ENCODE results near the gene SFXN5.

SFXN5 gene

DNA sequence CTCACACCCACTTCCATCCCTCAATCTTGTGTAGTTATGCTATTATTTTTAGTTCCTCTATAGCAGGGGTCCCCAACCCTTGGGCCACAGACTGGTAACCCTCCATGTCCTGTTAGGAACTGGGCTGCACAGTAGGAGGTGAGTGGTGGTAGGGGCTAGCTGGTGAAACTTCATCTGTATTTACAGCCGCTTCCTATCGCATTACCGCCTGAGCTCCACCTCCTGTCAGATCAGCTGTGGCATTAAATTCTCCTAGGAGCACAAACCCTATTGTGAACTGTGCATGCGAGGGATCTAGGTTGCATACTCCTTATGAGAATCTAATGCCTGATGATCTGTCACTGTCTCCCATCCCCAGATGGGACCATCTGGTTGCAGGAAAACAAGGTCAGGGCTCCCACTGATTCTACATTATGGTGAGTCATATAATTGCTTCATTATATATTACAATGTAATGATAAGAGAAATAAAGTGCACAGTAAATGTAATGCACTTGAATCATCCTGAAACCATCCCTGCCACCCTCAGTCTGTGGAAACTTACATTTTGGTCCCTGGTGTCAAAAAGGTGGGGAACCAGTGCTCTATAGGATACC, 42.9 kb upstream of the SFXN5 start:
- Histone ChIP-seq H2AFZ (ENCODE audit: low read depth) (no peak overlapping the region), H3K27ac (no peak overlapping the region), H3K27me3 (ENCODE audit: insufficient read depth, low read depth) (no peaks in the 10 kb centered on the region), H3K4me2 (no peak overlapping the region), H4K20me1 (ENCODE audit: insufficient read depth) (no peaks in the 10 kb centered on the region), H3K4me1 (ENCODE audit: low read depth, poor library complexity, severe bottlenecking) (peaks cover 8% of the 10 kb centered on the region), H3K9ac (no peak overlapping the region), H3K4me3 (IDR thresholded peaks at IDR 0.05; ENCODE audit: insufficient read depth, low read depth, low read length) (no peak overlapping the region), H3K79me2 (ENCODE audit: insufficient read depth, low read depth) (no peaks in the 10 kb centered on the region), H3K36me3 (ENCODE audit: insufficient read depth) (no peaks in the 10 kb centered on the region)
- TF ChIP-seq, protein P1, sequence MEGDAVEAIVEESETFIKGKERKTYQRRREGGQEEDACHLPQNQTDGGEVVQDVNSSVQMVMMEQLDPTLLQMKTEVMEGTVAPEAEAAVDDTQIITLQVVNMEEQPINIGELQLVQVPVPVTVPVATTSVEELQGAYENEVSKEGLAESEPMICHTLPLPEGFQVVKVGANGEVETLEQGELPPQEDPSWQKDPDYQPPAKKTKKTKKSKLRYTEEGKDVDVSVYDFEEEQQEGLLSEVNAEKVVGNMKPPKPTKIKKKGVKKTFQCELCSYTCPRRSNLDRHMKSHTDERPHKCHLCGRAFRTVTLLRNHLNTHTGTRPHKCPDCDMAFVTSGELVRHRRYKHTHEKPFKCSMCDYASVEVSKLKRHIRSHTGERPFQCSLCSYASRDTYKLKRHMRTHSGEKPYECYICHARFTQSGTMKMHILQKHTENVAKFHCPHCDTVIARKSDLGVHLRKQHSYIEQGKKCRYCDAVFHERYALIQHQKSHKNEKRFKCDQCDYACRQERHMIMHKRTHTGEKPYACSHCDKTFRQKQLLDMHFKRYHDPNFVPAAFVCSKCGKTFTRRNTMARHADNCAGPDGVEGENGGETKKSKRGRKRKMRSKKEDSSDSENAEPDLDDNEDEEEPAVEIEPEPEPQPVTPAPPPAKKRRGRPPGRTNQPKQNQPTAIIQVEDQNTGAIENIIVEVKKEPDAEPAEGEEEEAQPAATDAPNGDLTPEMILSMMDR (conservative IDR thresholded peaks at IDR 0.05; ENCODE audit: low read depth, low read length) = no peak

DNA sequence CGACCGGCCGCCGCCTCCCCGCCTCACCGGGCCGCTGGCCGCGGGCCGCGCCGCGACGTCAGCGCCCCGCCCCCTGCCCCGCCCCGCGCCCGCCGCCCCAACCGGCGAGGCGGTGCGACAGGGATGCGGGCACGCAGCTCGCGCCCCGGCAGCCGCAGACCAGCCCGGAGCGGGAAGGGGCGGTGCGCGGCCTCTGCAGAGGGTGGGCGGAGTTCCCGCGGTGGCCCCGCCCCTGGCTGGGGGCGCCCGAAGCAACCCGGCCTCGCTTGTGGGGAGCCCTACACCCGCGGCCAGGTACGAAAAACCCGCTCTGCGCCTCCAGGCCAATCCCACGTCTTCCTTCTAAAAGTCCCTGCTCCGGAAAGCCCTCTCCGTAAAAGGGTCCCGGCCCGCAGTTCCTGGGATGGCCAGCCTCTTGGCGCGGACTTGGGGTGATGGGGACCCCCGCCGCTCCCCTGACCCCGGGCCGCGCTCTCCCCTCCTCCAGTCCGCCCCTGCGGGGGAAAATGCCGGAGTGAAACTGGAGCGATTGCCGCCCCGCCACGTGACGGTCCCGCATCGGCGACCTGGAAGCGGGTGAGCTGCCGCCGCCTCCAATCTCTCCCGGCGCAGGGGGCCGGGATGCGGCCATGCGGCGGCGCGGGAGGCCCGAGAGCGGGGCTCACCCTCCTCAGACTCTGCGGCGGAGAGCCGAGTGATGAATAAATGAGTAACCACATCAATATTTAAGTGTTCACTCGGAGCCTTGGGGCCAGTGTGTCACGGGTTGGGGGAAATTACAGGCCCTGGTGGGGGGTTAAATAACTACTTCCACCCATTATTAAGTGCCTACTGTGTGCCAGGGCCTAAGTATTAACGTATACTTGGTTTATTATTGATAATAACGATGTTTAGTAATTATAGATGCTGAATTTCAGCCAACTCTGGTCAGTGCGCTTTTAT, 41.7 kb upstream of the SFXN5 start, which contains the start of gene RAB11FIP5:
TSS of gene RAB11FIP5 (minus strand) at position 36 of the 942 bp plus-strand sequence. CDS start 171 bp downstream, outside the sequence.
- Histone ChIP-seq H4K20me1 (ENCODE audit: insufficient read depth) (no peaks in the 10 kb centered on the region), H3K4me3 (IDR thresholded peaks at IDR 0.05; ENCODE audit: insufficient read depth, low read depth, low read length) (peak within 1 kb of the TSS; percentile 90), H3K4me2 (peak within 1 kb of the TSS; percentile 90), H3K4me1 (ENCODE audit: low read depth, poor library complexity, severe bottlenecking) (peaks cover 8% of the 10 kb centered on the region), H3K27me3 (ENCODE audit: insufficient read depth, low read depth) (no peaks in the 10 kb centered on the region), H3K79me2 (ENCODE audit: insufficient read depth, low read depth) (no peaks in the 10 kb centered on the region), H3K36me3 (ENCODE audit: insufficient read depth) (no peaks in the 10 kb centered on the region), H3K27ac (no peak within 1 kb of the TSS), H3K9ac (peak within 1 kb of the TSS; percentile 80), H2AFZ (ENCODE audit: low read depth) (peak within 1 kb of the TSS; percentile 95)
- TF ChIP-seq, protein P1 (conservative IDR thresholded peaks at IDR 0.05; ENCODE audit: low read depth, low read length) = no peak

DNA sequence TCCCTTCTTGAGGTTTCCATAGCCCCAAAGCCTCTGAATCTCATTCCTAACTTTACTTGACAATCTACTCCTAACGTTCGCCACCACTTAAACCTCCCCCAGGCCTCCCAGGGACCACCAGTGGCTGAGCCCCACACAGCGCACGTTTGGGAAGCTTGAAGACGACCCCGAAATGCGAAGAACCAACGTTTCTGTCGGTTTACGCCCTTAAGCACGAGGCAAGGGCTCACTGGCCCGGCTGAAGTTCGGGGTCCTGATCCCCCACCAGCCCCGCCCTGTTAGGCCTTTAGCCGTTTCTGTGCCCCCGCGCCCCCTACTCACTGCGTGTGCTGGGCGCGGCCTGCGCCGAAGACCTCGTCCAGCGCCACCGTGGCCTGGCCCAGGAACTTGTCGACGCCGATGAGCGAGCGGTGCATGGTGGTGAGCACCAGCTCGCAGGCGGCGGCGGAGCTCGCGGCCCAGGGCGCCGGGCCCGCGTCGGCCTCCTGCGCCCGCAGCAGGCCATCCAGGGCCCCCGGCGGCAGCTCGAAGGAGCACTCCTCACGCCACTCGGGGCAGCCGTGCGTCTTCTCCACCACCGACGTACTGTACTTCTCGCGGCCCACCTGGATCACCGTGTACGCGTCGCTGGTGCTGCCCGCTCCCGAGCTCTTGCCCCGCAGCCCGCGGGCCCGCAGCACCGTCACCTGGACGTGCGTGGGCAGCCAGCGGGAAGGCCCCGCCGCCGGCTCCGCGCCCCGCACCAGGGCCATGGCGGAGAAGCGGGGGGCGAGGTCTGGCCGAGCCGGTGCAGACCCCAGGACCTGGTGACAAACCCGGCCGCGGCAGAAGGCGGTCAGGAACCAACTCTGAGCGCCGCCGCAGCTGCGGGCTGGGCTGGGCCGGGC, 40.8 kb upstream of the SFXN5 start:
- Histone ChIP-seq H3K4me3 (IDR thresholded peaks at IDR 0.05; ENCODE audit: insufficient read depth, low read depth, low read length) (no peak overlapping the region), H3K27ac (no peak overlapping the region), H3K79me2 (ENCODE audit: insufficient read depth, low read depth) (no peaks in the 10 kb centered on the region), H4K20me1 (ENCODE audit: insufficient read depth) (no peaks in the 10 kb centered on the region), H3K4me1 (ENCODE audit: low read depth, poor library complexity, severe bottlenecking) (peaks cover 8% of the 10 kb centered on the region), H3K27me3 (ENCODE audit: insufficient read depth, low read depth) (no peaks in the 10 kb centered on the region), H3K36me3 (ENCODE audit: insufficient read depth) (no peaks in the 10 kb centered on the region), H2AFZ (ENCODE audit: low read depth) (peak overlapping the region; percentile 84), H3K9ac (peak overlapping the region; percentile 38; the same call in 1 of the 2 replicates), H3K4me2 (peak overlapping the region; percentile 38; the same call in 1 of the 2 replicates)
- TF ChIP-seq, protein P1 (conservative IDR thresholded peaks at IDR 0.05; ENCODE audit: low read depth, low read length) = no peak

All from KMS-11 (cell line).